ENCODE measurements around the gene LRRC42.
A peak's percentile ranks its signal among the peaks of the same experiment; 100 is the strongest.

The LRRC42 gene

GRCh38 chr1:53959664-53960250, 13.6 kb downstream of the LRRC42 start:
- ChIA-PET POLR2A (no interaction called here), CTCF (interaction anchor here (0.7 to 7.0 kb wide), 43 partner anchors 8 to 802 kb away, joined by 3 to 129 read pairs (median 5); partner anchors contain the start of genes IFT25, LRRC42, NDC1 and YIPF1)
- TF ChIP-seq CTCF (IDR thresholded peaks at IDR 0.05; ENCODE audit: control extremely low read depth, extremely low read depth, low read depth, missing control alignments) = peak; percentile 55
- peak; percentile 42 for DNase-seq (ENCODE audit: extremely low spot score)

GRCh38 chr1:53962395-53962794, 16.2 kb downstream of the LRRC42 start:
- DNase-seq (ENCODE audit: extremely low spot score) = no peak
- ChIA-PET CTCF (interaction anchor here (0.7 to 7.0 kb wide), 3 partner anchors 85 to 103 kb away, joined by 3 to 129 read pairs (median 60); no protein-coding TSS in a partner anchor), POLR2A (no interaction called here)
- TF ChIP-seq CTCF (IDR thresholded peaks at IDR 0.05; ENCODE audit: control extremely low read depth, extremely low read depth, low read depth, missing control alignments) = no peak

DNA sequence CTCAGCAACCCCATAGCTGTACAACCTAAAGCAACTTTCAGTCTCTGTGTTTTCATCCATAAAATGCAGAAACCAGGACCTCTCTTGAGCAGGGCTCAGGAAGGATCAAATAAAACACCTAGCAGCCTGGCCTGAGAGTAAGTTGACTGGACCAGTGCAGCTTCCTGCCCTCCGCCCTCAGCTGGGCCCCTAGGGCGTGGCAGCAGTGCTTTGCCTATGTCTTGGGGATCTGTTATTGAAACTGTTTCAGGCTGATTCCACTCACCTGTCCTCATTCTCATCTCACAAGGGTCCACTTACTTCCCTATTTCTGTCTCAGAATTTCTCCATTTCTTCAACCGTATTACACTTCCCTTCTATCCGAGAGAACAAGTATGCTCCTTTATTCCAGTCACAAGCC, 17.3 kb downstream of the LRRC42 start:
- DNase-seq (ENCODE audit: extremely low spot score) = peak; percentile 41
- TF ChIP-seq CTCF (IDR thresholded peaks at IDR 0.05; ENCODE audit: control extremely low read depth, extremely low read depth, low read depth, missing control alignments) = no peak
- ChIA-PET CTCF (interaction anchor here (1.0 to 7.0 kb wide), 3 partner anchors 9 to 104 kb away, joined by 3 to 129 read pairs (median 4); no protein-coding TSS in a partner anchor), POLR2A (no interaction called here)

DNA sequence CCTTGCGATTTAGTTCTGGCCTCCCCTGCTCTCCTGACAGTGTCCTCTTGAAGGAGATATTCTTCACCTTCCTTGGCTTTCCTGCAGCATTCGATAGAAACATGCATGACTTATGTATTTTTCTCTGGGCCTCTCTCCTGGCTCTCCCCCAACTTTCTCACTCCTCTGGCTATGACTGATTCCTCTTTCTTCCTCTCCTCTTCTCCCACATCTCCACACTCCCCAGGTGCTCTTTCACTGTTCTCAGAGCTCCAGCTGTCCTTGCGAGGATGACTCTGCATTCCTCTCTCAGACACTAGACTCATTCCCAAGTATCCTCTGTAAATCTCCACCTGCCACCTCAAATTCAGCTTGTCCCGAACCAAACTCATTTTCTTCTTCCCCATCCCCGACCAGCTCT, 18.0 kb downstream of the LRRC42 start:
- TF ChIP-seq CTCF (IDR thresholded peaks at IDR 0.05; ENCODE audit: control extremely low read depth, extremely low read depth, low read depth, missing control alignments) = no peak
- CTCF ChIA-PET = interaction anchor here (1.1 to 7.0 kb wide), 2 partner anchors 16 to 104 kb away, joined by 3 to 129 read pairs; no protein-coding TSS in a partner anchor
- POLR2A ChIA-PET = no interaction called here
- DNase-seq (ENCODE audit: extremely low spot score) = no peak

GRCh38 chr1:53966794-53967193, 20.6 kb downstream of the LRRC42 start:
- DNase-seq (ENCODE audit: extremely low spot score) = no peak
- no peak for TF ChIP-seq CTCF (IDR thresholded peaks at IDR 0.05; ENCODE audit: control extremely low read depth, extremely low read depth, low read depth, missing control alignments)
- CTCF ChIA-PET = interaction anchor here (1.1 to 2.2 kb wide), 6 partner anchors 10 to 115 kb away, joined by 3 to 6 read pairs (median 3); no protein-coding TSS in a partner anchor
- POLR2A ChIA-PET = no interaction called here

- DNase-seq (ENCODE audit: extremely low spot score) = no peak
- CTCF ChIA-PET = interaction anchor here (4.6 kb wide), 1 partner anchor 8 kb away, joined by 22 read pairs; no protein-coding TSS in a partner anchor
- TF ChIP-seq CTCF (IDR thresholded peaks at IDR 0.05; ENCODE audit: control extremely low read depth, extremely low read depth, low read depth, missing control alignments) = no peak
- POLR2A ChIA-PET = no interaction called here
Observed at GRCh38 chr1:53967409-53968124, 21.4 kb downstream of the LRRC42 start.
